ENCODE data around the gene PPP1R9A.

The PPP1R9A gene

GRCh38 chr7:95213809-95214492, 306.6 kb downstream of the PPP1R9A start:
- DNase-seq (ENCODE audit: low read depth): no peak
- no peaks in the 10 kb centered on the region for H3K36me3 ChIP-seq (ENCODE audit: control insufficient read depth, insufficient read depth, low read length, severe bottlenecking)
- no peaks in the 10 kb centered on the region for H3K27me3 ChIP-seq (replicated peaks; ENCODE audit: control insufficient read depth, insufficient read depth, low read length)
- peaks cover 25% of the 10 kb centered on the region for H3K4me1 ChIP-seq (ENCODE audit: control insufficient read depth, insufficient read depth, low read length)
- H3K4me3 ChIP-seq (ENCODE audit: low read length): peak overlapping the region; percentile 61
- peak overlapping the region; percentile 57 for H3K9ac ChIP-seq (ENCODE audit: low read length)
- H3K9me3 ChIP-seq (ENCODE audit: control insufficient read depth, low read length): no peaks in the 10 kb centered on the region

GRCh38 chr7:95219721-95220120, 312.3 kb downstream of the PPP1R9A start:
- Histone ChIP-seq H3K27me3 (replicated peaks; ENCODE audit: control insufficient read depth, insufficient read depth, low read length) (no peaks in the 10 kb centered on the region), H3K4me1 (ENCODE audit: control insufficient read depth, insufficient read depth, low read length) (no peaks in the 10 kb centered on the region), H3K9ac (ENCODE audit: low read length) (no peak overlapping the region), H3K36me3 (ENCODE audit: control insufficient read depth, insufficient read depth, low read length, severe bottlenecking) (no peaks in the 10 kb centered on the region), H3K4me3 (ENCODE audit: low read length) (no peak overlapping the region), H3K9me3 (ENCODE audit: control insufficient read depth, low read length) (no peaks in the 10 kb centered on the region)
- DNase-seq (ENCODE audit: low read depth): no peak

- Histone ChIP-seq H3K9me3 (ENCODE audit: control insufficient read depth, low read length) (no peaks in the 10 kb centered on the region), H3K4me1 (ENCODE audit: control insufficient read depth, insufficient read depth, low read length) (no peaks in the 10 kb centered on the region), H3K36me3 (ENCODE audit: control insufficient read depth, insufficient read depth, low read length, severe bottlenecking) (no peaks in the 10 kb centered on the region), H3K4me3 (ENCODE audit: low read length) (no peak overlapping the region), H3K9ac (ENCODE audit: low read length) (no peak overlapping the region), H3K27me3 (replicated peaks; ENCODE audit: control insufficient read depth, insufficient read depth, low read length) (no peaks in the 10 kb centered on the region)
- no peak for DNase-seq (ENCODE audit: low read depth)
Observed at GRCh38 chr7:95220328-95220727, 312.9 kb downstream of the PPP1R9A start.

GRCh38 chr7:95225301-95225700, 317.9 kb downstream of the PPP1R9A start:
- Histone ChIP-seq H3K36me3 (ENCODE audit: control insufficient read depth, insufficient read depth, low read length, severe bottlenecking) (no peaks in the 10 kb centered on the region), H3K4me3 (ENCODE audit: low read length) (no peak overlapping the region), H3K9me3 (ENCODE audit: control insufficient read depth, low read length) (no peaks in the 10 kb centered on the region), H3K27me3 (replicated peaks; ENCODE audit: control insufficient read depth, insufficient read depth, low read length) (no peaks in the 10 kb centered on the region), H3K9ac (ENCODE audit: low read length) (no peak overlapping the region), H3K4me1 (ENCODE audit: control insufficient read depth, insufficient read depth, low read length) (no peaks in the 10 kb centered on the region)
- DNase-seq (ENCODE audit: low read depth): no peak

- Histone ChIP-seq H3K9ac (ENCODE audit: low read length) (no peak overlapping the region), H3K36me3 (ENCODE audit: control insufficient read depth, insufficient read depth, low read length, severe bottlenecking) (no peaks in the 10 kb centered on the region), H3K4me3 (ENCODE audit: low read length) (no peak overlapping the region), H3K27me3 (replicated peaks; ENCODE audit: control insufficient read depth, insufficient read depth, low read length) (no peaks in the 10 kb centered on the region), H3K4me1 (ENCODE audit: control insufficient read depth, insufficient read depth, low read length) (no peaks in the 10 kb centered on the region), H3K9me3 (ENCODE audit: control insufficient read depth, low read length) (no peaks in the 10 kb centered on the region)
- DNase-seq (ENCODE audit: low read depth): no peak
Observed at GRCh38 chr7:95229301-95229700, 321.9 kb downstream of the PPP1R9A start.

- H3K9me3 ChIP-seq (ENCODE audit: control insufficient read depth, low read length): no peaks in the 10 kb centered on the region
- DNase-seq (ENCODE audit: low read depth): no peak
- H3K9ac ChIP-seq (ENCODE audit: low read length): no peak overlapping the region
- no peaks in the 10 kb centered on the region for H3K36me3 ChIP-seq (ENCODE audit: control insufficient read depth, insufficient read depth, low read length, severe bottlenecking)
- H3K4me1 ChIP-seq (ENCODE audit: control insufficient read depth, insufficient read depth, low read length): no peaks in the 10 kb centered on the region
- no peaks in the 10 kb centered on the region for H3K27me3 ChIP-seq (replicated peaks; ENCODE audit: control insufficient read depth, insufficient read depth, low read length)
- H3K4me3 ChIP-seq (ENCODE audit: low read length): peak overlapping the region; percentile 63
Observed at GRCh38 chr7:95238252-95238943, 331.0 kb downstream of the PPP1R9A start.

GRCh38 chr7:95240921-95241320, 333.5 kb downstream of the PPP1R9A start:
- no peaks in the 10 kb centered on the region for H3K36me3 ChIP-seq (ENCODE audit: control insufficient read depth, insufficient read depth, low read length, severe bottlenecking)

GRCh38 chr7:95242266-95242665, 334.9 kb downstream of the PPP1R9A start:
- Histone ChIP-seq H3K9me3 (ENCODE audit: control insufficient read depth, low read length) (no peaks in the 10 kb centered on the region), H3K4me1 (ENCODE audit: control insufficient read depth, insufficient read depth, low read length) (no peaks in the 10 kb centered on the region), H3K36me3 (ENCODE audit: control insufficient read depth, insufficient read depth, low read length, severe bottlenecking) (no peaks in the 10 kb centered on the region), H3K4me3 (ENCODE audit: low read length) (no peak overlapping the region), H3K9ac (ENCODE audit: low read length) (no peak overlapping the region), H3K27me3 (replicated peaks; ENCODE audit: control insufficient read depth, insufficient read depth, low read length) (no peaks in the 10 kb centered on the region)
- no peak for DNase-seq (ENCODE audit: low read depth)

More at GRCh38 chr7:95240921-95241320, 333.5 kb downstream of the PPP1R9A start:
- Histone ChIP-seq H3K27me3 (replicated peaks; ENCODE audit: control insufficient read depth, insufficient read depth, low read length) (no peaks in the 10 kb centered on the region), H3K9ac (ENCODE audit: low read length) (no peak overlapping the region), H3K4me3 (ENCODE audit: low read length) (no peak overlapping the region), H3K4me1 (ENCODE audit: control insufficient read depth, insufficient read depth, low read length) (no peaks in the 10 kb centered on the region), H3K9me3 (ENCODE audit: control insufficient read depth, low read length) (no peaks in the 10 kb centered on the region)
- no peak for DNase-seq (ENCODE audit: low read depth)

- no peaks in the 10 kb centered on the region for H3K9me3 ChIP-seq (ENCODE audit: control insufficient read depth, low read length)
- DNase-seq (ENCODE audit: low read depth): no peak
Observed at GRCh38 chr7:95244616-95245015, 337.2 kb downstream of the PPP1R9A start.

GRCh38 chr7:95245828-95246500, 338.6 kb downstream of the PPP1R9A start:
- Histone ChIP-seq H3K9me3 (ENCODE audit: control insufficient read depth, low read length) (no peaks in the 10 kb centered on the region), H3K9ac (ENCODE audit: low read length) (no peak overlapping the region), H3K4me3 (ENCODE audit: low read length) (peak overlapping the region; percentile 78), H3K4me1 (ENCODE audit: control insufficient read depth, insufficient read depth, low read length) (no peaks in the 10 kb centered on the region), H3K27me3 (replicated peaks; ENCODE audit: control insufficient read depth, insufficient read depth, low read length) (no peaks in the 10 kb centered on the region), H3K36me3 (ENCODE audit: control insufficient read depth, insufficient read depth, low read length, severe bottlenecking) (no peaks in the 10 kb centered on the region)
- DNase-seq (ENCODE audit: low read depth): no peak

More at GRCh38 chr7:95244616-95245015, 337.2 kb downstream of the PPP1R9A start:
- Histone ChIP-seq H3K9ac (ENCODE audit: low read length) (no peak overlapping the region), H3K27me3 (replicated peaks; ENCODE audit: control insufficient read depth, insufficient read depth, low read length) (no peaks in the 10 kb centered on the region), H3K4me3 (ENCODE audit: low read length) (no peak overlapping the region), H3K4me1 (ENCODE audit: control insufficient read depth, insufficient read depth, low read length) (no peaks in the 10 kb centered on the region), H3K36me3 (ENCODE audit: control insufficient read depth, insufficient read depth, low read length, severe bottlenecking) (no peaks in the 10 kb centered on the region)

- peak overlapping the region; percentile 69 for H3K9ac ChIP-seq (ENCODE audit: low read length)
- no peaks in the 10 kb centered on the region for H3K4me1 ChIP-seq (ENCODE audit: control insufficient read depth, insufficient read depth, low read length)
- H3K9me3 ChIP-seq (ENCODE audit: control insufficient read depth, low read length): no peaks in the 10 kb centered on the region
- peak; percentile 85 for DNase-seq (ENCODE audit: low read depth)
- no peaks in the 10 kb centered on the region for H3K27me3 ChIP-seq (replicated peaks; ENCODE audit: control insufficient read depth, insufficient read depth, low read length)
- no peaks in the 10 kb centered on the region for H3K36me3 ChIP-seq (ENCODE audit: control insufficient read depth, insufficient read depth, low read length, severe bottlenecking)
- peak overlapping the region; percentile 78 for H3K4me3 ChIP-seq (ENCODE audit: low read length)
Observed at GRCh38 chr7:95246831-95247370, 339.5 kb downstream of the PPP1R9A start.
